ENCODE data around the gene MCCC1.
"Not testable (repeated sequence)": the region's sequence is repeated elsewhere in the genome, so short reads cannot be mapped to it uniquely, and the experiment has no call there.

MCCC1 gene

GRCh38 chr3:183106635-183107034 is 7.3 kb upstream of the MCCC1 start:
- DNase-seq (ENCODE audit: low read depth in 3 of 3, low spot score in 1 of 3) = no peak

- DNase-seq (ENCODE audit: low read depth in 3 of 3, low spot score in 1 of 3) = not testable (repeated sequence)
Measured at GRCh38 chr3:183103950-183104349, 4.7 kb upstream of the MCCC1 start.

GRCh38 chr3:183101040-183101439 is 1.7 kb upstream of the MCCC1 start:
- DNase-seq (ENCODE audit: low read depth in 3 of 3, low spot score in 1 of 3) = not testable (repeated sequence)

GRCh38 chr3:183100376-183100775 is 1.1 kb upstream of the MCCC1 start:
- no peak for DNase-seq (ENCODE audit: low read depth in 3 of 3, low spot score in 1 of 3)

- DNase-seq (ENCODE audit: low read depth in 3 of 3, low spot score in 1 of 3) = no peak
Measured at GRCh38 chr3:183099838-183100204, 525 bp upstream of the MCCC1 start.

GRCh38 chr3:183098536-183099025 is 715 bp downstream of the MCCC1 start:
- DNase-seq (ENCODE audit: low read depth in 3 of 3, low spot score in 1 of 3) = no peak

GRCh38 chr3:183094711-183095110 is 4.6 kb downstream of the MCCC1 start:
- DNase-seq (ENCODE audit: low read depth in 3 of 3, low spot score in 1 of 3) = no peak

GRCh38 chr3:183092256-183092655 is 7.0 kb downstream of the MCCC1 start:
- no peak for DNase-seq (ENCODE audit: low read depth in 3 of 3, low spot score in 1 of 3)

GRCh38 chr3:183087184-183087583 is 12.1 kb downstream of the MCCC1 start:
- DNase-seq (ENCODE audit: low read depth in 3 of 3, low spot score in 1 of 3) = no peak

- DNase-seq (ENCODE audit: low read depth in 3 of 3, low spot score in 1 of 3) = no peak
Measured at GRCh38 chr3:183085634-183086390, 13.5 kb downstream of the MCCC1 start.

GRCh38 chr3:183082355-183082915 is 16.9 kb downstream of the MCCC1 start:
- DNase-seq (ENCODE audit: low read depth in 3 of 3, low spot score in 1 of 3) = no peak

- DNase-seq (ENCODE audit: low read depth in 3 of 3, low spot score in 1 of 3) = no peak
Measured at GRCh38 chr3:183081459-183082183, 17.7 kb downstream of the MCCC1 start.

GRCh38 chr3:183080628-183081027 is 18.7 kb downstream of the MCCC1 start:
- no peak for DNase-seq (ENCODE audit: low read depth in 3 of 3, low spot score in 1 of 3)

GRCh38 chr3:183074881-183075280 is 24.4 kb downstream of the MCCC1 start:
- DNase-seq (ENCODE audit: low read depth in 3 of 3, low spot score in 1 of 3) = no peak

- DNase-seq (ENCODE audit: low read depth in 3 of 3, low spot score in 1 of 3) = no peak
Measured at GRCh38 chr3:183074261-183074660, 25.0 kb downstream of the MCCC1 start.

GRCh38 chr3:183073839-183074238 is 25.5 kb downstream of the MCCC1 start:
- DNase-seq (ENCODE audit: low read depth in 3 of 3, low spot score in 1 of 3) = no peak

- DNase-seq (ENCODE audit: low read depth in 3 of 3, low spot score in 1 of 3) = no peak
Measured at GRCh38 chr3:183070892-183071291, 28.4 kb downstream of the MCCC1 start.

- DNase-seq (ENCODE audit: low read depth in 3 of 3, low spot score in 1 of 3) = no peak
Measured at GRCh38 chr3:183069086-183069485, 30.2 kb downstream of the MCCC1 start.

GRCh38 chr3:183066891-183067290 is 32.4 kb downstream of the MCCC1 start:
- not testable (repeated sequence) for DNase-seq (ENCODE audit: low read depth in 3 of 3, low spot score in 1 of 3)

- no peak for DNase-seq (ENCODE audit: low read depth in 3 of 3, low spot score in 1 of 3)
Measured at GRCh38 chr3:183064475-183064874, 34.8 kb downstream of the MCCC1 start.

- DNase-seq (ENCODE audit: low read depth in 3 of 3, low spot score in 1 of 3) = no peak
Measured at GRCh38 chr3:183061391-183062172, 37.7 kb downstream of the MCCC1 start.

Data from stimulated activated CD4-positive, alpha-beta T cell treated with anti-CD3 and anti-CD28 coated beads, TNF-alpha, amount 100 ng/mL, for 1 hour (primary cell).